Skin of body (tissue), 2 donors: ENCODE measurements around the gene TBX19. TPM values are rescaled to one million over a fixed set of nuclear protein-coding genes. Genes with fewer than 3 reads are reported as not detected.

ENCODE experiments used
- DNase-seq: peaks from one replicate; lab custom pipeline; 2025; lab: John Stamatoyannopoulos, UW
- total RNA-seq: library from RNA; depleted of rRNA; stranded (reverse); fragments of >200 nt; gene quantifications from one replicate; pipeline ENCODE4 v1.2.3, GENCODE V29; 2014

Gene TBX19
- total RNA-seq, 1 donor from 2014 or later = 1.9 TPM

- DNase-seq = no peak
Observed at GRCh38 chr1:168320149-168320548, 39.5 kb downstream of the TBX19 start.

DNA sequence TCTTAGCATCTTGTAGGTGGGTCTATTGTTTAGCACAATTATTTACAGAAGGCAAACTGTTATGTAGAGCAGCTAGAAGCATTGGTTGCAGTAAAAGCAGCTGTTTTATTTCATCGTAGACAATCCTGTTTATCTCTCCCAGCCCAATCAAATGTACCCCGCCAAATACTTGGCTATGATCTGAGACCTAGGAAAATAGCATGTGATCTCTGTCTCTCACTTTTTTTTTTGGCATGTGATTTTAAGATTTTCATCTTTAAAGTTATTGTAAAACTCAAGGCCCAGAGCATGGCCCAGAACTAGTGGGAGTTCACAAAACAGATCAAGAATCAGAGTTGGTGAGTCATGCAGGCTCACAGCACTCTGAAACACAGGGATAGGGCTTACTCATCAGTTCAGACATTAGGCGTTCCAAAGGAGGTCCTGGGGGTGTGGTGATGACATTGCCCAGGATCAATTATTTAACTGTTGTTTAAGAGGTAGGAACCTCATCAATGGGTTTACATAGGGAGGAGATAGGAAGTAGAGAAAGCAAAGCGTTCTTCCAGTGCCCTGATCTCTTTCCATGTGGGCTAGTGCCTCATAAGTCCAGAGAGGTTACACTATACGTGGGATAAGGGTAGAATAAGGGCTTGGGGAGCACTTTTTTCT lies 40.2 kb downstream of the TBX19 start:
- DNase-seq = no peak

DNA sequence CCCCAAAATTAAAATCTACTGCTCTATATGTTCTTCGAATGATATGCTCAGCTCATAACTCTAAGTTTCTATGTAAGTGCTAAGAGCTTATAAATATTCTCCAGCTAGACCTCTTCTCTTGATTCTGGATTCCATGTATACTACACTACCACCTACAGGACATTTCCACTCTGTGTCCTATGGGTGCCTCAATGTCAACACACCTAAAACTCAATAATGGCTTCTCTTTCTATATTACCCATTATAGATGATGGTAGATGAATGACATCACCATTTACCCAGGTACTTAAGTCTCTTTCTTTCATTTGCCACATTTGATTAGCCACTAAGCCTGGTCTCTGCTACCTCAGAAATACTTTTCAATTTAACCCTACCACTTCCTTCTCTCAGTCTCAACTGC lies 41.3 kb downstream of the TBX19 start:
- DNase-seq = no peak

- DNase-seq = no peak
Observed at GRCh38 chr1:168324745-168325425, 44.2 kb downstream of the TBX19 start.

DNA sequence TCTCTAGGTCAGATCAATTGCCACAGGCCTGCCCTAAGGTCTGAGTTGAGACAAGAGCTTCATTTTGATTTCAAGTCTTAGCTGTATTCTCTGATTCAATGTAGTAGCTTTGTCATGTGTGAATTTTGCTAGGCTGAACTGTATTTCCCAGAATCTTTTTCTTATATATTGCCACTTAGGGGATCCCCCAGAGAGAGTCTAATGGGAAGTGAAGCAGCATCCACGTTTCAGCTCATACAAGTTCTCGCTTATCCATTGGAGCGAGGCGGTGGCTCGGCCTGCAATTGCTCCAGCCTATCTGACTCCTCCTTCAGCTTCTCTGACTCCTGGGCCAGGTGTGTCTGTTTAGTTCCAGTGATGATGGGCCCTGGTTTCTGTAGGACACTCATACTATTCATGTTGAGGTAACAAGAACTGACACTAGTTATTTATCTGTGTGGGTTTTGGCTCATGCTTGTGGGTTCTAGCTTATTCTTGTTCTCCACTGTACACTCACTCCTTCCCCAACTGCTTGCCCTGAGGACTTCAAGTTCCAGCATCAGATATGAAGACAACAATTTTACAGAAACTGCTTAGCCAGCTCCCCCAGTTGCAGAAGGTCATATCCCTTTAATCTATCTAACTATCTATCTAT lies 48.2 kb downstream of the TBX19 start:
- DNase-seq = no peak

DNA sequence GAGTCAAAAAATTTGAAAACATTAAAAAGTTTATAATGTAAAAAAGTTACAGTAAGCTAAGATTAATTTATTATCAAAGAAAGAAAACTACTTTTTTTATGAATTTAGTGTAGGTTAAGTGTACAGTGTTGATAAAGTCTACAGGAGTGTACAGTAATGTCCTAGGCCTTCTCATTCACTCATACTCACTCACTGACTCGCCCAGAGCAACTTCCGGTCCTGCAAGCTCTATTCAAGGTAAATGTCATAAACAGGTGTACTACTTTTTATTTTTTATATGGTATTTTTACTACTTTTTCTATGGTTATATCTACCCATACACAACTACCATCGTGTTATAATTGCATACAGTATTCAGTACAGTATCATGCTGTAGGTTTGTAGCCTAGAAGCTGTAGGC lies 49.6 kb downstream of the TBX19 start:
- DNase-seq = no peak

GRCh38 chr1:168331569-168331968 lies 50.9 kb downstream of the TBX19 start:
- no peak for DNase-seq

DNA sequence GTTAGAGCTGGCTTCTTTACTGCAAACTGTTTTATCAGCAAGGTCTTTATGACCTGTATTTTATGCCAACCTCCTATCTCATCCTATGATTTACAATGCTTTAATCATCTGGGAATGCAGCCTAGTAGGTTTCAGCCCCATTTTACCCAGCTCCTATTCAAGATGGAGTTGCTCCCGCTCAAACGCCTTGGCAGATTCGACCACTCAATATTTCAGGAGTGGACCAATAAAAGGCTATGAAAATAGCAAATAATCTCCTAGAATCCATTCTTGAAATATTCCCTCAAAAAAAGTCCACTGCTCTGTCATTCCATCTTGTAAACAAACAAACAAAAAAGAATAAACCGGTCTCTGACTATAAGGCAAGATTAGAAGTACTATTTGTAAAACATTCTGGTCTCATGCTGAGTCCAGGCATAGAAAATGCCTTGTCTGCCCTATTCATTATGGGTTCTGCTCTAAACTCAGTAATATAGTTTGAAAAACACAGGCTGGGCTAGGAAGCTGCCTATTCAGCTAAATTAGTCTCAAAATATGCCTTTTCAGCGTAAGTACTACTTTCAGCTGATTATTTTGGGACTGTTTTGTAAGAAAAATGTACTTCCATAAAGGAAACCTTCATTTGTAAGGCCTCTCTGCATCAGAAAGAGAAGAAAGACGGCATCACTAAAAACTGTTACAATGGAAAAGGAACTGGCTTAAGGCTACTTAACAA lies 53.0 kb downstream of the TBX19 start:
- DNase-seq = no peak

GRCh38 chr1:168335500-168335899 lies 54.8 kb downstream of the TBX19 start:
- DNase-seq = no peak

DNA sequence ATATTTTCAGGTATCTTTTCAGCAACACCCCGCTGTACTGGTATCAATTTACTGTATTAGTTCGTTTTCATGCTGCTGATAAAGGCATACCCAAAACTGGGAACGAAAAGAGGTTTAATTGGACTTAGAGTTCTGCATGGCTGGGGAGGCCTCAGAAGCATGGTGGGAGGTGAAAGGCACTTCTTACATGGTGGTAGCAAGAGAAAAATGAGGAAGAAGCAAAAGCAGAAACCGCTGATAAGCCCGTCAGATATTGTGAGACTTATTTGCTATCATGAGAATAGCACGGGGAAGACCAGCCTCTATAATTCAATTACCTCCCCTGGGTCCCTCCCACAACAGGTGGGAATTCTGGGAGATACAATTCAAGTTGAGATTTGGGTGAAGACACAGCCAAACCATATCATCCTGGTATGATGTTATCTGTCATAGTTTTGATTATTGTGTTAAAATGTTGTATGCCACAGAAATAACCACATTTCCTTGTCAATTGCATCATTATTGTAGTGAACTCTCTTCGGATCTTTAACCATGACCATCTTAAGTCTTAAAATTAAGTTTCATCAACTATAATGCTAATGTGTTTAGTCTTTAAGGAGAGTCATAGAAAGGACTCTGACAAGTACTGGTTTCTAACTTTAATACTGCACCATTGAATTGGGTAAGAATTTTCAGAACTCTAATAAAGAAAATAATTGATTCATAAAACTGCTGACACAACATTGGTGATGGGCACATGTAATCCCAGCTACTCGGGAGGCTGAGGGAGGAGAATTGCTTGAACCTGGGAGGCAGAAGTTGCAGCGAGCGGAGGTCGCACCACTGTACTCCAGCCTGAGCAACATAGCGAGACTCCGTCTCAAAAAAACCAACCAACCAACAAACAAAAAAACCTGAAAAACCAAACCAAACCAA lies 58.2 kb downstream of the TBX19 start:
- DNase-seq = no peak

DNA sequence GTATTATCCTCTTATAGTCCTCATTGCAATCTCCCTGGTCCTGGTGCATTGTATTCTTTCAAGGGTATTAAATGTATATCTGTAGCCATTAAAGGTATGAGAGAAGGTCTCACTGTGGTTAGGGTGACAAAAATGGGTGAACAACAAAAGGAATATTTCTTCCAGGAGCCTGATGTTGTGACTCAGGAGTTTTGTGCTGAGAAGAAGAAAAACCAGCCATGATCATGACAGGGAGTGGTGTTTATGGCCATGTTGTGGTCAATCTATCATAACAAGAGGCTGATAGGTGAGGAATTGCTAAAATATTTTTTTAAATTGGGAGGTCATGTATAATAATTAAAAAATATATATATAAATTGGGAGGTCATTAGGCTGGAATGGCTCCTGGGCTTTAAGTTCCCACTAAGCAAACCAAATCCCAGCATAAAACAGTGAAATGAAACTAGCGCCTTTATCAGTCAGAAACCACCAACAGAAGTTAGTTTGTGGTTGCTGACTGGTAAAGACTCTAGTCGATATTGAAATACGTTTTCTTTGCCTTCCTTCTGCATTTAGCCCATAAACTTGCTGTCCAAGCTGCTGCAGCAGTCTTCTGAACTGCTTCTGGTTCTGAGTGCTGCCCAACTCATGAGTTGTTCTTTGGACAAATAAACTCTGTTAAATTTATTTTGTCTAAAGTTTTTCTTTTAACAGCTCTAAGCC lies 60.3 kb downstream of the TBX19 start:
- DNase-seq = no peak

DNA sequence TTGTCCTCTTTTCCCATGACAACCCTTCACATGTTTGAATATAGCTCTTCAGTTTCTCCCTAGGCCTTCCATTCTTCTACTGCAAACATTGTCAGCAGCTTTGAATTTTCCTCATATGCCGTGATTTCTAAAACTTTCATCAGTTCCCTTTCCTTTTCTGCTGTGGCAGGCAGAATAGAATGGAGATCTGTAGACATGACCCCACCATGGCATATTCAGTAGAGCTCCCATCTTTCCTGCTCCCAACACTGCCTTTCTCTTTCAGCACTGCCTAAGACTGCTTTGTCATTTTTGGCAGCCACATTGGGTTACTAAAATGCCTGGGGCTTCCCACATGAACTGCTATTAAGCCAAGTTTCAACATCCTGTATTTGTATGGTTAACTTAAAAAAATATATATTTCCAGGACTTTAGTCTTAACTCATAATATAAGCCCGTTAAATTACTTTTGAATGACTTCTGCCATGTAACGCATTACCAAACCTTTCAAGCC lies 60.9 kb downstream of the TBX19 start:
- no peak for DNase-seq

- DNase-seq = peak; percentile 78
Observed at GRCh38 chr1:168342572-168343280, 62.0 kb downstream of the TBX19 start.

DNA sequence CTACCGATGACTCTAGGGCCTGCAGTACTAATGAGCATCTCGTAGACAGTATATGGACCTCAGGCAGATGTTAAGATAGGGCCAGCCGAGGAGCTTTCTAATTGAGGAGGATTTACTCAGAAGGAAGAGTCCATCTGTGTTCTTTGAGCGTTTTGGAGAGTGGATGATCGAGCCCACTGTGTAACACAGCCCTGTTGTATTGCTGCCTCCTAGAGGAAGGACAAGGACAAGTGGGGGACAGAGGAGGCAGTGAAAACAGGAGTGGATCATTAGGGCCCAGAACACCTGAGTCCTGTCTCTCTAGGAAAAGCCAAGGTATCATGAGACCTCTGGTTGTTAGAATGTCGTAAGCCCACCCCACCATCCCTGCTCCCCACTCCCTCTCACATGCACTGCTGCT lies 62.9 kb downstream of the TBX19 start:
- no peak for DNase-seq

- DNase-seq = no peak
Observed at GRCh38 chr1:168344517-168344916, 63.8 kb downstream of the TBX19 start.

DNA sequence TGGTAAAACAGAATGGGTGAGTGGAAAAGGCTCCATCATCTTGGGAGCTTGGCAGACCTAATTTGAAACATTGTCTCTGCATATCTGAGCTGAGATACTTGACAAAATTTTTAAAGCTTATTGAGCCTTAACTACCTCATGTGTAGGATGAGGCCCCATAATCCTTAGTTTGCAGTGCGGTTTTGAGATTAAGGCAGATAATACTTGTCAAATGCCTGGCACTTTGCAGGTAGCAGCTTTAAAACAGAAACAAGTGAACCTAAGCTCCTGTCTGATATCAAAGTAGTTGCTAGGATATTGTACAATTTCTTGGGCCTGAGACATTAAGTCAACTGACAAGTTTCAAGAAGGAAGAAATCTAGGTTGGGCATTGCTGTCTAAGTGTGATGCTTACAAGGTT lies 65.3 kb downstream of the TBX19 start:
- DNase-seq = no peak

- no peak for DNase-seq
Observed at GRCh38 chr1:168347630-168348029, 67.0 kb downstream of the TBX19 start.

DNA sequence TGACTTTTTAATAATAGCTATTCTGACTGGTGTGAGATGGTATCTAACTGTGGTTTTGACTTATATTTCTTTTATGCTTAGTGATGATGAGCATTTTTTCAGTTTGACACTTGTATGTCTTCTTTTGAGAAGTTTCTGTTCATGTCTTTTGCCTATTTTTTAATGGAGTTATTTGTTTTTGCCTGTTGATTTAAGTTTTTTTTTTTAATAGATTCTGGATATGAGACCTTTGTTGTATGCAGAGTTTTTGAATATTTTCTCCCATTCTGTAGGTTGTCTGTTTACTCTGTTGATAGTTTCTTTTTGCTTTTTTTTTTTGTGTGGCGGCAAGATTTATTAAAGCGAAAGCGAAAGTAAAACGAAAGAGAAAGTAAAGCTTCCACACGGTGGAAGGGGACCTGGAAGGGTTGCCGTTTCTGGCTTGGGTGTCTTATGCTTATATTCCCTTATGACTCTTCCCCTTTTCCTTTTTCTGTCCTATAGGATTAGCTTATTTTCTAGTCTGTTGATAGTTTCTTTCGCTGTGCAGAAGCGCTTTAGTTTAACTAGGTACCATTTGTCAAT lies 67.6 kb downstream of the TBX19 start:
- no peak for DNase-seq
